ENCODE results near the gene ARFRP1.
A peak's percentile ranks its signal among the peaks of the same experiment; 100 is the strongest.
"Not testable (repeated sequence)": the region's sequence is repeated elsewhere in the genome, so short reads cannot be mapped to it uniquely, and the experiment has no call there.

The ARFRP1 gene

GRCh38 chr20:63732118-63733095 is 24.6 kb upstream of the ARFRP1 start:
- DNase-seq = no peak

DNA sequence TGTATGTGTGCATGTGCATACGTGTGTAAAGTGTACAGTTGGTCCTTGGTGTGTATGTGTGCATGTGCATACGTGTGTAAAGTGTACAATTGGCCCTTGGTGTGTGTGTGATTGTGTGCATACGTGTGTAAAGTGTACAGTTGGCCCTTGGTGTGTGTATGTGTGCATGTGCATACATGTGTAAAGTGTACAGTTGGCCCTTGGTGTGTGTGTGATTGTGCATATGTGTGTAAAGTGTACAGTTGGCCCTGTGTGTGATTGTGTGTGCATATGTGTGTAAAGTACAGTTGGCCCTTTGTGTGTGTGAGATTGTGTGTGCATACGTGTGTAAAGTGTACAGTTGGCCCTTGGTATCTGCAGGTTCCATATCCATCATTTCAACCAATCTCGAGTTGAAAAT is 23.6 kb upstream of the ARFRP1 start:
- DNase-seq = no peak

DNA sequence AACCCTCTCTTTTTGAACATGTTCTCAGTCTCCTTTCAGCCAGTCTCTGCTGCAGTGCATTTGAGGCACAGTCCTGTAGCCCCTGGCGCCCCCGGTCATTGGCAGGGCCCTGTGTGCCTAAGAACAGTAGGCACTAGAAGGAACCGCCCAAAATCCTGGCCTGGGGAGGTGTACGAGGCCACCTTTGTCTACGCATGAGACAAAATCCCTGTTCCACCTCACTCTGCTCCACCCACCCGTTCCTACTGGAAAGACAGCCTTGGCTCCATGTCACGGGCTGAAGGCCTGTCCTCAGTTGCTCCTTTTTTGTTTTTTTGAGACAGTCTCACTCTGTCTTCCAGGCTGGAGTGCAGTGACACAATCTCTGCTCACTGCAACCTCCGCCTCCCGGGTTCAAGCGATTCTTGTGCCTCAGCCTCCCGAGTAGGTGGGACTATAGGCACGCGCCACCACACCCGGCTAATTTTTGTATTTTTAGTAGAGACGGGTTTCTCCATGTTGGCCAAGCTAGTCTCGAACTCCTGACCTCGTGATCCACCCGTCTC is 22.5 kb upstream of the ARFRP1 start:
- not testable (repeated sequence) for DNase-seq

DNA sequence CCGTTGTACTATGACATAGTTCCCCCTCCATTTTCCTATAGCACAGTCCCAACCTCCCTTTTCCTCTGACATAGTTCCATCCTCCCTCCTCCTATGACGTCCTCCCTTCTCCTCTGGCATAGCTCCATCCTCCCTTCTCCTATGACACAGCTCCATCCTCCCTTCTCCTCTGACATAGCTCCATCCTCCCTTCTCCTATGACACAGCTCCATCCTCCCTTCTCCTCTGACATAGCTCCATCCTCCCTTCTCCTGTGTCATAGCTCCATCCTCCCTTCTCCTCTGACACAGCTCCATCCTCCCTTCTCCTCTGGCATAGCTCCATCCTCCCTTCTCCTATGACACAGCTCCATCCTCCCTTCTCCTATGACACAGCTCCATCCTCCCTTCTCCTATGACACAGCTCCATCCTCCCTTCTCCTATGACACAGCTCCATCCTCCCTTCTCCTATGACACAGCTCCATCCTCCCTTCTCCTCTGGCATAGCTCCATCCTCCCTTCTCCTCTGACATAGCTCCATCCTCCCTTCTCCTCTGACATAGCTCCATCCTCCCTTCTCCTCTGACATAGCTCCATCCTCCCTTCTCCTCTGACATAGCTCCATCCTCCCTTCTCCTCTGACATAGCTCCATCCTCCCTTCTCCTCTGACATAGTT is 15.3 kb upstream of the ARFRP1 start:
- not testable (repeated sequence) for DNase-seq

- DNase-seq = no peak
These were observed 11.2 kb upstream of the ARFRP1 start for GRCh38 chr20:63718996-63719395.

- DNase-seq = no peak
These were observed 7.1 kb upstream of the ARFRP1 start for GRCh38 chr20:63714858-63715257.

- DNase-seq = no peak
These were observed 4.4 kb upstream of the ARFRP1 start for GRCh38 chr20:63712191-63712590.

GRCh38 chr20:63711085-63711645 is 3.4 kb upstream of the ARFRP1 start:
- DNase-seq = no peak

DNA sequence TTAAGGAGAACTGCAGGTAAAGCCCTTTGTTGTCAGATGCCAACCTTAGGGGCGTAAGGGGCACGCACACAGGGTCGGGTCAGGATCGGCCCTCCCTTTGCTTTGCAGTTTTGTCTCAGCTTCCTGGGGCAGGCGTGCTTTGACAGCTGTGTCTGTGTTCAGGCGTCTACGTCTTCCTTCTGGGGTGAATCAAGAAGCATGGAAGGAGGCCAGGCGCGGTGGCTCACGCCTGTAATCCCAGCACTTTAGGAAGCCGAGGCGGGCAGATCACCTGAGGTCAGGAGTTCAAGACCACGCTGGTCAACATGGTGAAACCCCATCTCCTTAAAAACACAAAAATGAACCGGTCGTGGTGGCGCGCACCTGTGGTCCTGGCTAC is 1.4 kb upstream of the ARFRP1 start:
- DNase-seq = no peak

DNA sequence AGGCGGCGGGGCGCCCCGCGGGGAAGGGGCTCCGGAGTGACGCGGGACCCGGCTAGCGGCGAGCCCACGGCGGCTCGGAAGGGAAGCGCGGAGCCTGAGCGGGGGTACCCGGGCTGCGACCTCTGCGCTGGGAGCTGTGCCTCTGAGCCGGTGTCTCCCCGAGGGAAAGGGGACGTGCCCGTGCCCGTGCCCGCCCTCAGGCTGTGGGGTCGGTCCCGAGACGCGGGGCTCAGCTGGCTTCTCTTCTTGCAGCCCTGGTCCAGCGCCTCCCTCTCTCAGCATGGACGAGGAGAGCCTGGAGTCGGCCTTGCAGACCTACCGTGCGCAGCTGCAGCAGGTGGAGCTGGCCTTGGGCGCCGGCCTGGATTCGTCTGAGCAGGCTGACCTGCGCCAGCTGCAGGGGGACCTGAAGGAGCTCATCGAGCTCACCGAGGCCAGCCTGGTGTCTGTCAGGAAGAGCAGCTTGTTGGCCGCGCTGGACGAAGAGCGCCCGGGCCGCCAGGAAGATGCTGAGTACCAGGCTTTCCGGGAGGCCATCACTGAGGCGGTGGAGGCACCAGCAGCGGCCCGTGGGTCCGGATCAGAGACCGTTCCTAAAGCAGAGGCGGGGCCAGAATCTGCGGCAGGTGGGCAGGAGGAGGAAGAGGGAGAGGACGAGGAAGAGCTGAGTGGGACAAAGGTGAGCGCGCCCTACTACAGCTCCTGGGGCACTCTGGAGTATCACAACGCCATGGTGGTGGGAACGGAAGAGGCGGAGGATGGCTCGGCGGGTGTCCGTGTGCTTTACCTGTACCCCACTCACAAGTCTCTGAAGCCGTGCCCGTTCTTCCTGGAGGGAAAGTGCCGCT is 749 bp upstream of the ARFRP1 start:
- peak; percentile 37 for DNase-seq

GRCh38 chr20:63706852-63707557 is 771 bp downstream of the ARFRP1 start:
- peak; percentile 74 to 79 for DNase-seq

DNA sequence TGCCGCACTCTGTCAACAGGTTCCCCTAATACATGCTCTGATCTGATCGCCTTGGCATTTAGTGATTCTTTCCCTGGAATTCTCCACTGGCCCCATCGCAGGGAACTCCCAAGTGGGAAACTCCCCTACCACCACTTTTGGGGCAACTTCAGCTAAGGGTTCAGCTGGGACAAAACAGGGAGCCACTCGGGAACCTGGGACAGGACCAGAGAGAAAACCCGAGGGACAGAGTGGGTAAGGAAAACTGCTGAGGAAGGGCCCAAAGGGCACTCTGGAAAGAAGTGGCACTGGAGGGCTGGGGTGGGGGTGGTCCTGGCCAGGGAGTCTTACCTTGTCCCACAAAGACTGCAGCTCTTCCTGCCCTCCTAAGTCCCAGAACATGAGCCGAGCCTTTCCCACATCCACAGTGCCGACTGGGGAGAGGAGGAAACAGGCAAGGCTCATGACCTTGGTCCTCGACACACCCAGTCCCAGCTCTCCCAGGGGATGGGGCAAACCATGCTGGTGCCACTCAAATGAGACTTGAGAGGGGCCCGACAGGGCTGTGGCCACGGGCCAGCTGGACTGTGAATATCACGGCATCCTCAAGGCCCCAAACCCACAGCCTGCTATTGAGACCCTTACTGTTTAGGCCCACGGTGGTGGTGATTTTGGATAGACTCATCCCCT is 1.6 kb downstream of the ARFRP1 start:
- no peak for DNase-seq

DNA sequence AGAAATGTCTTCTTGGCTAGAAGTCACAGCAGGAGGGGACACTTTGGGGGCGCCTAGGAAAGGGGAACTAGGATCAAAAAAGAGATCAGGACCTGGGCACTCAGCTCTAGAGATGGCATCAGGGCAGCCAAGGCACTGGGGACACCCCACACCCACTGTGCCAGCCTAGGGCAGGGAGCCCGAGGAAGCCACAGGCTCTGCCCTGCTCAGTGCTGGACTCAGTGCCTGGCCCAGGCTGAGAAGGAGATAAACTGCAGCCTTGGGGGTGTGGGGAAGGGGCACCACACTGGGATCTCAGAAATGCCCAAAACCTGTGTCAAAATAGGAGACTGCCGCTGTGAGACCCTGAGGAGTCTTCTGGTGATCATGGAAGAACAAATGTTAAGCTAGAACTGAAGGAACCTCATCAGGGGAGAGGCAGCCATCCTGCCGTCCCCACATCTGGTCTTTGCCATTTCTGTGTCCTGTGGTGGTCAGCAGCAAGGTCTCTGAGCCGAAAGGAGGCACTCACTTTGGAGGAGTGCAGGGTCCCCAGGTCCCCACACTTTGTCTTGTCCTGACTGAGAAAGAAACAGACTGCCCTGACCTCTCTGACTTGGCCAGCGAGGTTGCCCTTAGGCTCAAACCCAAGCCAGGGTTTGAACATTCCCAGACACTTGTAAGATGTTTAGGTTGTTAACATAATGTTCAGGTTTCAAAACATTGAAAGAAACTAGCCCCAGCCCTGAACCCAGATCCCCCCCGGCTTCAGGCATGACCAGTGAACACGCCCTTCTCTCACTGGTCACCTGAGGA is 2.3 kb downstream of the ARFRP1 start:
- DNase-seq = no peak

DNA sequence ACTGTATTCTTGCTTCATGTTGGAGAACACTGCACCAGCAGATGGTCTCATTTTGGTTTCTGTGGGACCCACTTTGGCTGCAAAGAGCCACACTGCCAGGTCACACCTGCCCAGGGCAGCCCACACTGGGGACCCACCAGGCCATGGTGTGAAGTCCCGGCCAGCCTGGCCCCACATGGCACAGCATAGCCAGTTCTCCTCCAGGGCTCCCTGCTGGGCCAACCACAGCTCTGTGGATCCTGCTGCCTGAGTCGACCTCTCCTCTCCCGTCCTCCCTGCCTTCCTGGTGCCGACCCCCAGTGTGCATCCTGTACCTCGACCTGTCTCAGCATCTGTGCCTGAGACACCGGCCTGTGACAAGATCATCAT is 3.0 kb downstream of the ARFRP1 start:
- DNase-seq = no peak

DNA sequence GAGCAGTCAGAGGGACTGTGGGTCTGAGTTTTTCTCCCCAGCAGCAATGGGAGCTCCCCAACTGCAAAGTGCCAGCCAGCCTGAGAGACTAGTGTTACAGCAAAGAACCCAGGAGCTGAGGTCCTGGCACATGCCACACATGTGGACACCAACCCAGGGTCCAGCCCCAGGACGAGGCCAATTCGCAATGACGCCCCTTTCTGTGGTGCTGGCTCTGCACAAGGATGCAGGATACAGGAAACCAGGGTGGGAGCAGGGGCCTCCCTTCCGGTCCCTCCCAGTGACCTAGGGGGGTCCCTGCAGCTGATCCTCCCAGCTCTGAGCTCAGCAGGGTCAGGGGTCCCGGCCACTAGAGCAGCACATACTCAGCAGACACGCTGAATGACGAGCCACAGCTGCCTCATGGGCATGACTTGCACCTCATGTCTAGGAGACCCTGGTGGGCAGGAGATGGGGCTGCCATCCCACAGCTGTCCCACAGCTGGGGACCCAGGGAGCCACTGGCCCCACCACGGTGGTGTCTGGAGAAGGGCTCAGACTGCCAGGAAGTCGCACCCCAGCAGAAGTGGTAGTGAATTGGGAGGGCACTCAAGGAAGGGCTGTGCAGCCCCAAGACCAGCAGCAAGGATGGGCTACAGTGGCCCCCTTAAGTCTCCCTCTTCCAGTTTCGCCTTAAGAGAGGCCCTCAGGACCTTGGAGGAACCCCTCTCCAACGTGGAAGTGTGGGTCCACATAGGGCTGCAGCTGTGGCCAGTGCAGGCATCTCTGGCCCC is 3.6 kb downstream of the ARFRP1 start:
- no peak for DNase-seq

DNA sequence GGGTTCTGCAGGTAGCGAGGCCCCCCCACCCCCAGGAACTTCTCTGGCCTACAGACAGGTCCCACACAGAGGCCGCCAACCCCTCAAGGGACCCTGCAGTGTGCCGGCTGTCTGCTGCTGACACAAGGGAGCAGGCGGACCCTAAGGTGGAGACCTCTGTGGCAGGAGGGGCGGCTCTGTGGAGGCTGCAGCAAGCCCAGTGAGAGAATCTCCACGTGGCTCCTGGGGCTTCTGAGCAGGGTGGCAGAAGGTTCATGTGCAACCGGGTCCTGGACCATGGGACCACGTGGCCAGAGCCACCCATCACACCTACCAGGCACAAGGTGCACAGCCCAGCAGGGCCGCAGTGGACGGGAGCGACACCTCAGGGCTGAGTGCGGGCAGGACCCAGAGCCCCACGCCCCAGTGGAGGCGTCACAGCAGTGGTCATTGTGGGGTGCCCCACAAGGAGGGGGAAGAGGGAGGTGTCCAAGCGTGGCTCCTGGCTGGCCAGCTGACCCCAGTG is 4.3 kb downstream of the ARFRP1 start:
- no peak for DNase-seq

GRCh38 chr20:63702751-63703470 is 4.9 kb downstream of the ARFRP1 start:
- no peak for DNase-seq

DNA sequence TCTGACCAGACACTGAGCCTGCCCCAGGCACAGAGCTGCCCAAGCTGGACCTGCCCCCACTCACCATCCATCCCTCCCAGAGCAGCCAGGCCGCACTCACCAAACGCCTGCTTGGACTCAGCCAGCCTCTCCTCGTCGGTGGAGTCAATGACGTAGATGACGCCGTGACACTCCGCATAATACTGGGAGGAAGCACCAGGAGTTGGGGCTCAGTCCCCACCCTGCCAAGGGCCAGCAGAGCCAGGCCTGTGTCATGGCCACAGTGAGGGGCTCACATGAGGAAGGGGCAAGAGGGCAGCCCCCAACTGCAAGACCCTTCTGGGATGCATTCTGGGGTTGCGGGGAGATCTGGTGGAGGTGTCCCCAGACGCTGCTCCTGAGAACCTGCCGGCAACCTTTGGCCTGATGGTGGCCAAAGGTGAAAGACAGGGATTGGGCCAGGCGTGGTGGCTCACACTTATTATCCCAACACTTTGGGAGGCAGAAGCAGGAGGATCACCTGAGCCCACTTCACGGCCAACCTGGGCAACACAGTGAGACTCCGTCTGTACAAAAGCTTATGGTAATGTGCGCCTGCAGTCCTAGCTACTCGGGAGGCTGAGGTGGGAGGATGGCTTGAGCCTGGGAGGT is 5.6 kb downstream of the ARFRP1 start:
- DNase-seq = no peak

Measured in activated T-cell treated with anti-CD3 and anti-CD28 coated beads, Interleukin-2, amount 50 U/mL, for 48 hours (primary cell).